ENCODE measurements around the gene SWAP70.

DNA sequence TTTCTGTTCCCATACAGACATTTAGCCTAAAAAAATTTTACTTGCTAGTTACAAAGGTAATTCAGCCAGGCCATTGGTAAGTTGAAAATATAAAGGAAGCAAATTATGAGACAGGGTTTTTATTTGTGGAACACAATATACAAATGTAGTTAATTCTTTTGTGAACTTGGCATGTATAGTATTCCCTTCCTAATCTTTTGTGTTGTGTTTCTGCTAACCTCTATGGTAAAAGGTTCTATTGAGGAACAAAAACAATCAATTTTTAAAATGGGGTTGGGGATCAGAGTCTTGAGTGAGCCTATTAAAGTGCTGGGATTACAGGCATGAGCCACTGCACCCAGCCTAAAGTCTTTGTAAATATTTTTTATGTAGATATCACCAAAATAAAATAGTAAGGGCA lies 14.1 kb downstream of the SWAP70 start:
- TF ChIP-seq CTCF (IDR thresholded peaks at IDR 0.05) (no peak), POLR2A (IDR thresholded peaks at IDR 0.05) (no peak)
